H1 (cell line): ENCODE measurements around the gene ECSIT. TPM values are rescaled to one million over a fixed set of nuclear protein-coding genes. Genes with fewer than 3 reads are reported as not detected.

Experiments
- ASH2L ChIP-seq: fragments of 200-600, 300-600 bp; sonication (generic); IDR thresholded peaks from one replicate; pipeline ENCODE4 v1.7.1; 2017; ENCODE audit warnings: low read length
- ATF3 ChIP-seq: IDR thresholded peaks from 2 replicates; pipeline ENCODE4 v1.6.1; 2011; ENCODE audit warnings: low read depth, mild to moderate bottlenecking, low read length; ENCODE audit not compliant: insufficient read depth
- CHD2 ChIP-seq: IDR thresholded peaks from 2 replicates; pipeline ENCODE4 v1.6.1; 2012; ENCODE audit warnings: low read length, improper control_type of control experiment
- CREB1 ChIP-seq: IDR thresholded peaks from 2 replicates; pipeline ENCODE4 v1.6.1; 2012; ENCODE audit warnings: inconsistent platforms
- CTBP2 ChIP-seq: IDR thresholded peaks from 2 replicates; pipeline ENCODE4 v1.7.0; 2011; ENCODE audit warnings: borderline replicate concordance, mild to moderate bottlenecking, moderate library complexity, mixed read lengths, low read length; ENCODE audit not compliant: insufficient read depth, insufficient read length
- EGR1 ChIP-seq: IDR thresholded peaks from 2 replicates; pipeline ENCODE4 v1.6.1; 2011; ENCODE audit warnings: low read depth, low read length, borderline replicate concordance
- EP300 ChIP-seq, 2 experiments: IDR thresholded peaks; 1 replicate in 1 of 2; 2 replicates in 1 of 2; pipeline ENCODE4 v1.6.1; 2011 to 2012; ENCODE audit warnings: low read depth in 2 of 2, low read length in 2 of 2, mild to moderate bottlenecking in 2 of 2, borderline replicate concordance in 1 of 2, inconsistent platforms in 1 of 2, moderate library complexity in 1 of 2
- HDAC6 ChIP-seq: IDR thresholded peaks from one replicate; pipeline ENCODE4 v1.7.1; 2012; ENCODE audit warnings: low read depth, mild to moderate bottlenecking, inconsistent platforms, low read length, moderate library complexity
- JUND ChIP-seq: IDR thresholded peaks from 2 replicates; pipeline ENCODE4 v1.6.1; 2011; ENCODE audit warnings: mild to moderate bottlenecking, improper control_type of control experiment, low read length
- KDM1A ChIP-seq: fragments of 200-600, 300-600 bp; sonication (generic); IDR thresholded peaks from 2 replicates; pipeline ENCODE4 v1.7.1; 2016; ENCODE audit warnings: mild to moderate bottlenecking, low read length, borderline replicate concordance
- MAFK ChIP-seq: IDR thresholded peaks from 2 replicates; pipeline ENCODE4 v1.6.1; 2012; ENCODE audit warnings: low read depth, mild to moderate bottlenecking, improper control_type of control experiment, low read length
- MAX ChIP-seq: IDR thresholded peaks from 2 replicates; pipeline ENCODE4 v1.6.1; 2012; ENCODE audit warnings: inconsistent platforms
- NRF1 ChIP-seq: IDR thresholded peaks from 2 replicates; pipeline ENCODE4 v1.6.1; 2011; ENCODE audit warnings: mild to moderate bottlenecking, low read depth, low read length, improper control_type of control experiment
- POLR2A ChIP-seq, 2 experiments: IDR thresholded peaks; 1 replicate in 1 of 2; 2 replicates in 1 of 2; pipeline ENCODE4 v1.6.1; 2011; ENCODE audit warnings: low read depth in 2 of 2, low read length in 2 of 2, mild to moderate bottlenecking in 2 of 2; ENCODE audit errors: control extremely low read depth in 1 of 2
- POLR2AphosphoS5 ChIP-seq: IDR thresholded peaks from 2 replicates; pipeline ENCODE4 v1.6.1; 2011; ENCODE audit warnings: low read depth, low read length
- RAD21 ChIP-seq, 2 experiments: IDR thresholded peaks in 1 of 2; conservative IDR thresholded peaks in 1 of 2; 2 replicates each; pipeline ENCODE4 v1.6.1; 2011; ENCODE audit warnings: low read depth in 2 of 2, low read length in 2 of 2, improper control_type of control experiment in 1 of 2, inconsistent platforms in 1 of 2, mild to moderate bottlenecking in 1 of 2, moderate library complexity in 1 of 2
- RBBP5 ChIP-seq: IDR thresholded peaks from 2 replicates; pipeline ENCODE4 v1.7.1; 2012; ENCODE audit warnings: low read depth, mild to moderate bottlenecking, inconsistent platforms, low read length, moderate library complexity, borderline replicate concordance
- SIRT6 ChIP-seq: IDR thresholded peaks from one replicate; pipeline ENCODE4 v1.7.1; 2012; ENCODE audit warnings: low read length, inconsistent platforms
- SP1 ChIP-seq: IDR thresholded peaks from 2 replicates; pipeline ENCODE4 v1.6.1; 2011; ENCODE audit warnings: low read depth, low read length
- SRF ChIP-seq: IDR thresholded peaks from 2 replicates; pipeline ENCODE4 v1.6.1; 2011; ENCODE audit warnings: mild to moderate bottlenecking, low read depth, low read length, moderate library complexity
- TAF1 ChIP-seq: IDR thresholded peaks from 2 replicates; pipeline ENCODE4 v1.6.1; 2011; ENCODE audit warnings: mild to moderate bottlenecking, low read depth, low read length
- TAF7 ChIP-seq: optimal IDR thresholded peaks from 2 replicates; pipeline ENCODE3; 2011; ENCODE audit warnings: low read depth, mild to moderate bottlenecking, inconsistent platforms, low read length, moderate library complexity, borderline replicate concordance
- TCF12 ChIP-seq: IDR thresholded peaks from 2 replicates; pipeline ENCODE4 v1.6.1; 2011; ENCODE audit warnings: low read depth, mild to moderate bottlenecking, low read length
- TEAD4 ChIP-seq: IDR thresholded peaks from 2 replicates; pipeline ENCODE4 v1.6.1; 2012; ENCODE audit warnings: low read depth, low read length, inconsistent platforms, mixed read lengths
- ZNF274 ChIP-seq: IDR thresholded peaks from 2 replicates; pipeline ENCODE4 v1.7.0; 2012; ENCODE audit warnings: low read length, borderline replicate concordance; ENCODE audit errors: extremely low read depth
- polyA plus RNA-seq, 7 experiments: library from polyadenylated mRNA; depleted of rRNA in 3 of 7; stranded (reverse) in 5 of 7; unstranded in 2 of 7; fragments of >200 nt in 5 of 7; fragments of 200-250 nt in 2 of 7; gene quantifications; 1 replicate in 5 of 7; 2 replicates in 1 of 7; 4 replicates in 1 of 7; pipeline versions ENCODE4 v1.2.1 to v1.2.3, GENCODE V29; 2011 to 2013; ENCODE audit warnings: missing spikeins in 2 of 7, mixed read lengths in 2 of 7
- total RNA-seq: library from RNA; stranded (reverse); fragmentation: NEBNext Ultra II Directional; extraction: Animal tissue kit (Norgen Biotek cat#: 25700); gene quantifications from 2 replicates; pipeline ENCODE4 v1.2.1, GENCODE V29; 2021

The ECSIT gene
- total and polyA plus RNA-seq, 2 of the 8 experiments (the other 6 are each of a cell fraction or from before 2014, with no cell fraction given): 55.7 to 74.1 TPM

GRCh38 chr19:11481534-11482383, 47.2 kb downstream of the ECSIT start (continued):
- TF ChIP-seq ATF3 (no peak), SIRT6 (no peak), TAF7 (no peak), RBBP5 (no peak), CREB1 (peak; percentile 52; the same call in 1 of the 2 replicates), TCF12 (no peak), RAD21 (IDR thresholded peaks at IDR 0.05 in 1 of 2, conservative IDR thresholded peaks at IDR 0.05 in 1 of 2; ENCODE audit: low read depth in 2 of 2, low read length in 2 of 2) (peak; percentile 2 to 21; a peak in 1 of 4 replicates), POLR2AphosphoS5 (no peak; the same call in 1 of the 2 replicates), KDM1A (no peak), JUND (no peak), POLR2A (IDR thresholded peaks at IDR 0.05; ENCODE audit: control extremely low read depth in 1 of 2, low read depth in 2 of 2, low read length in 2 of 2) (peak in 1 of 2 experiments; percentile 26; a peak in 1 of 3 replicates), TEAD4 (no peak; the same call in 1 of the 2 replicates), MAX (peak; percentile 87), ASH2L (no peak), SRF (no peak), SP1 (peak; percentile 71), NRF1 (no peak), EGR1 (no peak), MAFK (no peak), EP300 (IDR thresholded peaks at IDR 0.05; ENCODE audit: borderline replicate concordance in 1 of 2, low read depth in 2 of 2, low read length in 2 of 2) (no peak), CTBP2 (no peak), HDAC6 (no peak), TAF1 (no peak), CHD2 (no peak), ZNF274 (no peak)
